Fibroblast of mammary gland (primary cell): ENCODE data around the gene PLA2G6.
A peak's percentile ranks its signal among the peaks of the same experiment; 100 is the strongest.
"Not testable (repeated sequence)": the region's sequence is repeated elsewhere in the genome, so short reads cannot be mapped to it uniquely, and the experiment has no call there.

Experiments used
- DNase-seq: peaks from one replicate; pipeline ENCODE4 v3.0.0-alpha.2; 2010; ENCODE audit warnings: low read depth
- H3K4me3 ChIP-seq: 2 replicates; pipeline ENCODE4 v1.5.1; 2011; ENCODE audit warnings: low read depth, mild to moderate bottlenecking, low read length, moderate library complexity; ENCODE audit not compliant: control insufficient read depth
- CTCF ChIP-seq: conservative IDR thresholded peaks from 2 replicates; pipeline ENCODE4 v1.5.1; 2011; ENCODE audit warnings: low read depth, low read length, inconsistent platforms; ENCODE audit not compliant: control insufficient read depth, insufficient read depth

Gene PLA2G6

GRCh38 chr22:38163844-38164550 lies 17.6 kb downstream of the PLA2G6 start:
- TF ChIP-seq CTCF = no peak
- DNase-seq = no peak
- no peak overlapping the region for H3K4me3 ChIP-seq

GRCh38 chr22:38162881-38163843 lies 18.5 kb downstream of the PLA2G6 start:
- no peak for TF ChIP-seq CTCF
- DNase-seq = no peak
- H3K4me3 ChIP-seq = no peak overlapping the region

GRCh38 chr22:38155703-38156102 lies 25.9 kb downstream of the PLA2G6 start:
- DNase-seq = no peak
- TF ChIP-seq CTCF = no peak
- no peak overlapping the region for H3K4me3 ChIP-seq

- not testable (repeated sequence) for H3K4me3 ChIP-seq, DNase-seq
Observed at GRCh38 chr22:38154563-38154915, 27.1 kb downstream of the PLA2G6 start.

- no peak for TF ChIP-seq CTCF
- H3K4me3 ChIP-seq = no peak overlapping the region
- no peak for DNase-seq
Observed at GRCh38 chr22:38153821-38154562, 27.6 kb downstream of the PLA2G6 start.

GRCh38 chr22:38151126-38151500 lies 30.5 kb downstream of the PLA2G6 start:
- DNase-seq = no peak
- TF ChIP-seq CTCF = no peak
- H3K4me3 ChIP-seq = no peak overlapping the region

GRCh38 chr22:38148245-38148644 lies 33.4 kb downstream of the PLA2G6 start:
- no peak overlapping the region for H3K4me3 ChIP-seq
- DNase-seq = peak; percentile 60

GRCh38 chr22:38146166-38146565 lies 35.5 kb downstream of the PLA2G6 start:
- DNase-seq, H3K4me3 ChIP-seq: not testable (repeated sequence)

More at GRCh38 chr22:38148245-38148644, 33.4 kb downstream of the PLA2G6 start:
- no peak for TF ChIP-seq CTCF
